Erythroblast (primary cell): ENCODE data around the gene ZIK1.

Experiments used
- GATA1 ChIP-seq: IDR thresholded peaks from 2 replicates; pipeline ENCODE4 v1.6.1; 2011; ENCODE audit warnings: low read depth, mild to moderate bottlenecking, control low read depth, low read length, moderate library complexity
- POLR2A ChIP-seq: IDR thresholded peaks from 2 replicates; pipeline ENCODE4 v1.6.1; 2011; ENCODE audit warnings: mild to moderate bottlenecking, low read length

- TF ChIP-seq POLR2A = no peak
- TF ChIP-seq GATA1 = no peak
Measured at GRCh38 chr19:57633832-57634131, 49.8 kb downstream of the ZIK1 start.
